ENCODE results near the gene PECR.

The PECR gene

GRCh38 chr2:216023055-216023648 is 58.5 kb downstream of the PECR start:
- peak; percentile 64 for TF ChIP-seq CTCF (IDR thresholded peaks at IDR 0.05; ENCODE audit: low read depth, low read length, missing control alignments)
- H3K4me3 ChIP-seq (ENCODE audit: low read depth, low read length), result no peak overlapping the region
- no peak for DNase-seq (ENCODE audit: low read depth)

GRCh38 chr2:216021768-216022565 is 59.6 kb downstream of the PECR start:
- DNase-seq (ENCODE audit: low read depth), result no peak
- no peak for TF ChIP-seq CTCF (IDR thresholded peaks at IDR 0.05; ENCODE audit: low read depth, low read length, missing control alignments)

GRCh38 chr2:216018709-216019108 is 62.9 kb downstream of the PECR start:
- no peak for TF ChIP-seq CTCF (IDR thresholded peaks at IDR 0.05; ENCODE audit: low read depth, low read length, missing control alignments)
- H3K4me3 ChIP-seq (ENCODE audit: low read depth, low read length), result no peak overlapping the region
- no peak for DNase-seq (ENCODE audit: low read depth)

More at GRCh38 chr2:216021768-216022565, 59.6 kb downstream of the PECR start:
- H3K4me3 ChIP-seq (ENCODE audit: low read depth, low read length), result no peak overlapping the region

- no peak overlapping the region for H3K4me3 ChIP-seq (ENCODE audit: low read depth, low read length)
- TF ChIP-seq CTCF (IDR thresholded peaks at IDR 0.05; ENCODE audit: low read depth, low read length, missing control alignments), result no peak
- DNase-seq (ENCODE audit: low read depth), result peak; percentile 55
Measured at GRCh38 chr2:216017365-216017764, 64.2 kb downstream of the PECR start.

- DNase-seq (ENCODE audit: low read depth), result no peak
- no peak overlapping the region; the same call in 1 of the 2 replicates for H3K4me3 ChIP-seq (ENCODE audit: low read depth, low read length)
- no peak for TF ChIP-seq CTCF (IDR thresholded peaks at IDR 0.05; ENCODE audit: low read depth, low read length, missing control alignments)
Measured at GRCh38 chr2:216016581-216016980, 65.0 kb downstream of the PECR start.

- DNase-seq (ENCODE audit: low read depth), result peak; percentile 84
- TF ChIP-seq CTCF (IDR thresholded peaks at IDR 0.05; ENCODE audit: low read depth, low read length, missing control alignments), result no peak
- H3K4me3 ChIP-seq (ENCODE audit: low read depth, low read length), result peak overlapping the region; percentile 3; the same call in 1 of the 2 replicates
Measured at GRCh38 chr2:216015722-216016464, 65.7 kb downstream of the PECR start.
